HG03025 (cell line): ENCODE data around the gene AKT3.

ENCODE experiments used
- ATAC-seq: cut with Tn5 transposase; IDR thresholded peaks from one replicate; pipeline ENCODE4 v1.9.1; 2021; ENCODE audit warnings: mild to moderate bottlenecking, moderate library complexity; ENCODE audit not compliant: unreplicated experiment, low FRiP score

AKT3 gene

GRCh38 chr1:243475966-243476365 is 374.1 kb downstream of the AKT3 start:
- ATAC-seq, result no peak

DNA sequence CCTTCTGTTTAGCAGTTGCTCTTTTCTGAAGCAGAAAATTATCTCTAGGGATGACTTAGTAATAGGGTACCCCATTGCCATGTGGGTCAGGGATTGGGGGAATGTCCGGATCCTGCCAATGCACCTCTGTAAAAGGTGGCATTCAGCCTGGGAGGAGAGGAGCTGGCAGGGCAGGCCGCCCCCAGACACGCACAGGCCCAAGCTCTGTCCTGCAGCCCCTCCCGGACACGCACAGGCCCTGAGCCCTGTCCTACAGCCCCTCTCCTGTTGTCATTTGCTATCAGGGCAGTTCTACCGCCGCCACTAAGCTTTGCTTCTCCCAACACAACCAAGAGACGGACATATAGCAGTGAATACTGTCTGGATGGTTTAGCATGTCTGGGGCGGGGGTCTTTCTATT is 375.1 kb downstream of the AKT3 start:
- no peak for ATAC-seq

- no peak for ATAC-seq
Observed at GRCh38 chr1:243474136-243474881, 375.7 kb downstream of the AKT3 start.

- ATAC-seq, result no peak
Observed at GRCh38 chr1:243473227-243474135, 376.6 kb downstream of the AKT3 start.

DNA sequence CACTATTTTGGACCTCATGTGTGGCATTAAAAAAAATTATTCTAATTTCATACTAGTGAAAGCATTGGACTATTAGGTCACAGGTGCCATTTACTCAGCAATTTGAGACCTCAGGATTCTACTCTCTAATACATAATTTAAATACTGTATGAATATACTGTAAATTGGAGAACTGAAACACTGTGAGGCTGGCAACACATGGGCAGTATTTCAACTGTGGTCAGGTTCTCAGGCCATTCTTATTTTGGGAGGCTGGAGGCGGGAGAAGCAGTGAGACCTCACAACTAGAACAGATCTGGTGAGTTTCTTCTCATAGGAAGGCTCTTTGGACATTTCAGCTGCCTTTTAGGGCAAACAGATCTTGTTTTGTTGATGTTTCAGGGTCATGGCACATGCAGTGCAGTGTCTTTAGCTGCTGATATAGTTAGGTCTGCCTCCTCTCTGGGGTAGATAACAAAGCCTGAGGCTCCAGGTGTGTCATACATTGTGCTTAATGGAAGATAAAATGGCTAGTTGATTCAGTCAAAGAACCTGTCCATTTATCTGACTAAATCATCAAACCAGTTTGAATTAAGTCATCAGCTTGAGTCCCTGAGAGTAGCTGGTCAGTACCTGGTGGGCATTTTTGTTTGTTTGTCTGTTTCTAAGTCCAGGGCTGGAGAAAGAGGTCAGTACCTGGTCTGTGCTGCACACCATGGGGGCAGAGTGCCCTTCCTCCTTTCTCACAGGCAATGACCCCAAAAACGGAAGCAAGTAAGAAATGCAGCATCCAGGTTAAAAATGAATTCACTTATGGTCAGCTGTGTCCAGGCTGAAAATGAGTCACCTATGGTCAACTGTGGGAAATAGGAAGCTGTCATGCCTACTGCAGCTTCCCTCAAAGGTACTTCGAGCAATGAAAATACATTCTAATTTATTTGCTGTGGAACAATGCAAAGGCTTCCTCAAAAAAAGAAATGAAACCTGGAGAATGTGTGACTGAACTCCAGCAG is 378.0 kb downstream of the AKT3 start:
- ATAC-seq, result peak; percentile 63

GRCh38 chr1:243471026-243471685 is 378.9 kb downstream of the AKT3 start:
- no peak for ATAC-seq

DNA sequence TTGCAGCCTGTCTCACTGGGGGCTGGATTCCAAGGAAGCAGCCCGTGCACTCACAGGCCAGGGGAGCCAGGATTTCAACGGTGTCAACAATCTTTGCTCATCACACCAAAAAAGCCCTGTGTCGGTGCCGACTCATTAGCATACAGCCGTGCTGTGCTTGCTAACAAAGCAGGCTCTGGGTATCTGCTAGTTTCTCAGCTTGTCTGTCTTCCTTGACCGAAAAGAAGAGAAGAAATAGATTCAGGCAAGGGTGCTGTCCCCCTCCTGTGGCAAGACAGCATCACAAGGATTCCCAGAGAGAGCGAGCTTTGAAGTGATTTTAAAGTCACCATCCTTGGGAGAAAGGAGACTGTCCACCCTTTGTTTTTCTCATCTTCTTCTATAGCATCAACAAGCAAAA is 379.5 kb downstream of the AKT3 start:
- ATAC-seq, result no peak

DNA sequence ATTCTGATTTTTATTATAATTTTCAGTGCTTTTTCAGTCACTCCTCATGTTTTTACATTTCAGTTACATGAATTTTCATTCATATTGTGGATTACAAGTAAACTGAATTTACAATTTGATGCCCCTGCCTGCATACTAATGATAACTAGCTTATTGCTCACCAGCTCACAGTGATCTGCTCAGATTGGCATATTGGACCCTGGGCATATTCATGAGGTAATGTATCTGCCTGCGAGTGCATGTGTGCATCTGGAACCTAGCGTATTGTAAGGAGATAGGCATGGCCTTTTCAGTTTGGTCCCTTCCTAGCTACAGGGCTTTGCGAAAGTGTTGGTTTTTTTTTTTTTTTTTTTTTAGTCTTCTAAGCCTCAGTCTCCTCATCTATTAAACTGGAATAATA is 380.5 kb downstream of the AKT3 start:
- no peak for ATAC-seq

GRCh38 chr1:243465738-243466137 is 384.3 kb downstream of the AKT3 start:
- ATAC-seq, result no peak

DNA sequence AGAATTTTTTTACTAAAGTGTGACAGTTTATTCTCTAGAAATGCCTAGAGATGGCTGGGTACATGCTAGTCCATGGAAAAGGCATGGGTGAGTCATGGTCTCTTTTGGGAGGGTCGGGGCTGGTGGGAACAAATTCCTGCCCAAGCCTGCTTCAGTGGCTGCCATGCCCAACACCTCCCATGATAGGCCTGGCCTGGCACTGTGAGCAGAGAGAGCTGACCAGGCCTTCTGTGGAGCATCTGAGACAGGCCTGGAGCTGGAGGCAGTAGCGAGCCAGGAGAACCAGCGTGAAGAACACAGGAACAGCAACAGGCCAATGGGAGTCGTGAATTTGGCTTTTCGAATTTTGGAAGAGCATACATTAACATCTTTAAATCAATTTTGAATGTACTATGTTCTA is 385.0 kb downstream of the AKT3 start:
- ATAC-seq, result no peak

GRCh38 chr1:243462929-243463697 is 386.9 kb downstream of the AKT3 start:
- ATAC-seq, result no peak

DNA sequence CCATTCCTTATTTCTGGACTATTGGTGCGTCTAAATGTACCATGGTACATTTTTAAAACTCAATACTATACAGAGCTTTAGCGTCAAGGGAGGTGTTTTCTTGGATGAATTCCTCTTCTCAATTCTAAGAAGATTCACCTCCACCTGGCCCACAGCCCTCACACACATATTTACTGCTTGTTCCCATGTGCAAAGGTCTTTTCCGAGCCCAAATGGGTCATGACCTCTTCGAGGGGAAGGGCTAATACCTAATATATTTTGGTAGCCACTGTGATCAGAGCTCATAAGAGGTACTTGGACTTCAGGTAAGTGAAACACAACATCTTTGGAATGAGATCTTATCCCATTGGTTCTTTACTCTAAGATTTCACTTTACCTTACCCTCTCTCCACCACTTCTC is 388.3 kb downstream of the AKT3 start:
- ATAC-seq, result no peak

DNA sequence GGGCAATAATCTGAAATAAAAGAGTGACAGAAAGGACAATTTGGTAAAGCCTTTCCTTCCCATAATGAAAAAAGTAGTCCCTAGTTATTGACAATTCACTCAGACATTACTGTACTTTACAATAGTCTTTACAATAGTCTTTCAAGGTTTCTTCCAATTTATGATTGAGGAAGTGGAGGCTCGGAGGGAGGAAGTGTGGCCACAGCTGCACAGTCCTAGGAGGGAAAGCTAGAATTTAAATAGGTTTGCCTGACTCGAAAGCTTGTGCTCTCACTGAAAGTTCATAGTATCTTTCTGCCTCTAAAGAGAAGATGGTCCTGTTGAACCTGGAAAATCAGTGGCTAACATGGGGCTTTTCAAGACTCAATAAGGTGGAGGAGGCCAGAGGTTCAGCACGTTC is 391.0 kb downstream of the AKT3 start:
- ATAC-seq, result no peak

DNA sequence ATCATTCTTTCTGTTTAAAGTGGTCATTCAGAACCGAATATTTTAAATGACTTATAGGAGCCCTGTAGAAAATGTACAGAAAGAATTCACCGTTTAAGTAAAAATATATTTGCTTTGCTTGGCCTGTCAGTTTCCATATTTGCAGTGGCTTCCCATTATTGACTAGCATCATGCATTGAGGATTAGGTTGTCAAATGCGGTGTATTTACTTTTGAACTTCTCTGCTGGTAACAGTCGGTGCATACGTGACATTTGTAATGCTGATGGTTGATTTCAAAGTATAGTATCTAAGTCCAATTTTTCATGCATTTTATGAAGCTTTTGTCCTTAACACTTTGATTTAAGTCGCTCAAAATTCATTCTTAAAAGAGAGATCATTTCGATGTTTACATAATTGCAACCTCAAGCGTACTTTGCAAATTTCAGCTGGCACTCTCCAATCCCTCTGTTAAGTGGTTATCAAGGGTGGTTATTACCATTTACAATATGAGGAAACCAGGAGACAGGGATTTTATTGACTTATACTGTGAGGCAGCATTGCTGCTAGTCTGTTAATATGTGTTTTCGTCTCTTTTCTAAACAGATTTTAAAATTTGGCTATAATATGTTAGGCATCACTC is 392.6 kb downstream of the AKT3 start:
- no peak for ATAC-seq

- no peak for ATAC-seq
Observed at GRCh38 chr1:243455760-243456651, 394.0 kb downstream of the AKT3 start.

- ATAC-seq, result no peak
Observed at GRCh38 chr1:243454328-243454997, 395.6 kb downstream of the AKT3 start.

GRCh38 chr1:243452092-243452491 is 398.0 kb downstream of the AKT3 start:
- ATAC-seq, result no peak
